GM21390 (cell line): ENCODE results near the gene LSM2.

Source experiments
- ATAC-seq: cut with Tn5 transposase; IDR thresholded peaks from one replicate; pipeline ENCODE4 v1.9.1; 2021; ENCODE audit not compliant: unreplicated experiment

Gene LSM2

GRCh38 chr6:31752739-31753319 is 53.9 kb downstream of the LSM2 start:
- no peak for ATAC-seq

GRCh38 chr6:31750411-31751022 is 56.2 kb downstream of the LSM2 start:
- no peak for ATAC-seq

GRCh38 chr6:31749301-31750036 is 57.3 kb downstream of the LSM2 start:
- no peak for ATAC-seq
